GM21526 (cell line): Measurements from ENCODE around the gene TIMM10B.

Source experiments
- ATAC-seq: cut with Tn5 transposase; IDR thresholded peaks from one replicate; pipeline ENCODE4 v1.9.1; 2021; ENCODE audit warnings: moderate library complexity; ENCODE audit not compliant: unreplicated experiment, low FRiP score

The TIMM10B gene

GRCh38 chr11:6481012-6481923, at the start of gene TIMM10B, which contains the start of gene ARFIP2:
TSS of gene TIMM10B (plus strand) at chr11:6481501. CDS start at chr11:6481517, 16 bp downstream.
TSS of gene ARFIP2 (minus strand) at chr11:6481331. CDS start at chr11:6480421, 910 bp downstream.
- ATAC-seq = peak; percentile 98

- no peak for ATAC-seq
Observed at GRCh38 chr11:6431861-6432260, 49.4 kb upstream of the TIMM10B start.

GRCh38 chr11:6433998-6434660, 47.2 kb upstream of the TIMM10B start:
- ATAC-seq = peak; percentile 52

- no peak for ATAC-seq
Observed at GRCh38 chr11:6437423-6437822, 43.9 kb upstream of the TIMM10B start.

GRCh38 chr11:6437993-6438392, 43.3 kb upstream of the TIMM10B start:
- ATAC-seq = no peak

GRCh38 chr11:6438979-6439571, 42.2 kb upstream of the TIMM10B start:
- ATAC-seq = no peak

GRCh38 chr11:6440906-6441358, 40.4 kb upstream of the TIMM10B start, which contains the start of gene HPX:
TSS of gene HPX (minus strand) at chr11:6440987. CDS start at chr11:6440963, 24 bp downstream.
- no peak for ATAC-seq

GRCh38 chr11:6442441-6442840, 38.9 kb upstream of the TIMM10B start:
- no peak for ATAC-seq

- ATAC-seq = peak; percentile 83
Observed at GRCh38 chr11:6443269-6444003, 37.9 kb upstream of the TIMM10B start.

- no peak for ATAC-seq
Observed at GRCh38 chr11:6448574-6448973, 32.7 kb upstream of the TIMM10B start.

GRCh38 chr11:6452219-6452618, 29.1 kb upstream of the TIMM10B start:
- no peak for ATAC-seq

GRCh38 chr11:6453152-6453551, 28.1 kb upstream of the TIMM10B start:
- ATAC-seq = no peak

- no peak for ATAC-seq
Observed at GRCh38 chr11:6455070-6455469, 26.2 kb upstream of the TIMM10B start.

GRCh38 chr11:6456361-6457073, 24.8 kb upstream of the TIMM10B start:
- no peak for ATAC-seq

GRCh38 chr11:6457581-6458320, 23.6 kb upstream of the TIMM10B start:
- ATAC-seq = no peak

GRCh38 chr11:6458352-6459098, 22.8 kb upstream of the TIMM10B start:
- no peak for ATAC-seq

- ATAC-seq = no peak
Observed at GRCh38 chr11:6459099-6459450, 22.2 kb upstream of the TIMM10B start.

- peak; percentile 63 for ATAC-seq
Observed at GRCh38 chr11:6468712-6469495, 12.4 kb upstream of the TIMM10B start.
